Measurements from ENCODE around the gene MAPK1.
A peak's percentile ranks its signal among the peaks of the same experiment; 100 is the strongest.
"Not testable (repeated sequence)": the region's sequence is repeated elsewhere in the genome, so short reads cannot be mapped to it uniquely, and the experiment has no call there.

MAPK1 gene

DNA sequence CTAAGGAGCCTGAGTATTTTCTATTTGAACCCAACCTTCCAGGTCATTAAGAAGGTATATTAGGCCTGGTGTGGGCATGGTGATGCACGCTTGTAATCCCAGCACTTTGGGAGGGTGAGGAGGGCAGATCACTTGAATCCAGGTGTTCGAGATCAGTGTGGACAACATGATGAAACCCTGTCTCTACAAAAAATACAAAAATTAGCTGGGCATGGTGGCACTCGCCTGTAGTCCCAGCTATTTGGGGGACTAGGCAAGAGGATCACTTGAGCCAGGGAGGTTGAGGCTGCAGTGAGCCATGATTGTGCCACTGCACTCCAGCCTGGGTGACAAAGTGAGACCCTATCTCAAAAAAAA is 50.0 kb downstream of the MAPK1 start:
- not testable (repeated sequence) for DNase-seq

DNA sequence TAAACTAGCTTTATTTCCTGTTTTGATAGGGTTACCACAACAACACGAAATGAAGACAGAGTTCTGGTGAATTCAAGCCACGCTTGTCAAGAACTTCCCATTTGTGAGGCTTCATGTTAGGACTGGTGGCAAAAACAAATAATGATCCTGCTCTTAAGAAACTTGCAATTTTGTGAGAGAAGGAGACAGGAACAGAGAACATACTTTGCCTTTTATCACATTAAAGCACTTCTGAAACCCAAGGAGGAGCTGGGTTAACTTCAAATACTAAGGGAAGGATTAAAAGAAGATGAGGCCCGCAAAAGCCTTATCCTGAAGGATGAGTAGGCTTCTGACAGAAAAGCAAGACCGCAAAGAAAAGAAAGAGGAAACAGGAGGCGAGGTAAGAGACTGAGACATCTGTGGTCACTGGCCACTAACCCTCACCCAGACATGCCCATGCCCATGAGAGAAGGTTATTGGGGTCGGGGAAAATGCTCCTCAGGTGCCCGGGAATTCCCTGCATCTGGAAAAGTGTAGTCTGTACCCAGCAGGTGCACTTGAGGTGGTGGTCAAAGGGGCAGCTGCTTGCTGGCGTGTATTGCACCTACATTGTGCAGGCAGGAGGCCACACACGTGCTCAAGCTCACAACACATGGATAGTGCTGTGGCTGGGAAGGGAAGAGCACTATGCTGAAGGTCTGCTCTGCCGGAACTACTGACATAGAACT is 50.5 kb downstream of the MAPK1 start:
- peak in 1 of 2 donors; percentile 18 for DNase-seq

DNA sequence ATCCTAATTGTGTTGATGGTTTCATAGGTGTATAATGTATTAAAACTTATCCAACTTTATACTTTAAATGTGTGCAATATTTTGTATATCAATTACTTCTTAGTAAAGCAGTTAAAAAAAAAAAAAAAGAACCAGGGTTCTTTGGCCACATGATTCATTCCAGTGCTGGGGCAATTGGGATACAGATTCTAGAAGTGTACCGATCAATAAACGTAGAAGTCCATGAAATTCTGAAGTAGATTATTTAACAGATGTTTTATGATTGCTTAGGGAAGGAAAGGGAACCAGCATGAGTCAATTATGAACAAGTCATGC is 51.0 kb downstream of the MAPK1 start:
- DNase-seq = no peak

DNA sequence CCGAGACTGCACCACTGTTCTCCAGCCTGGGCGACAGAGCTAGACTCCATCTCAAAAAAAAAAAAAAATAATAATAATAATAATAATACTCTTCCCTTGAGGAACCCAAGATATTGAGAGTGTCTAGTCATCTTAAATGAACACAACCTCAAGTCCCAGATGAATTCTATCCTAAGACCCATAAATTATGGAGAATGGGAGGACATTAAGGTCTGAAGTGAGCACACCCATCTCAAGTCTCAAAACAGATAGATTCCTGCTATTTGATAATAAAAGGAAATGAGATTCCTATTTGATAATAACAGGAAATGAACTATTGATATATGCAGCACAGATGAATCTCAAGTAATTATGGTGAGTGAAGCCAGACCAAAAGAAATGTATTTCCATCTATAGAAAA is 51.5 kb downstream of the MAPK1 start:
- no peak for DNase-seq

DNA sequence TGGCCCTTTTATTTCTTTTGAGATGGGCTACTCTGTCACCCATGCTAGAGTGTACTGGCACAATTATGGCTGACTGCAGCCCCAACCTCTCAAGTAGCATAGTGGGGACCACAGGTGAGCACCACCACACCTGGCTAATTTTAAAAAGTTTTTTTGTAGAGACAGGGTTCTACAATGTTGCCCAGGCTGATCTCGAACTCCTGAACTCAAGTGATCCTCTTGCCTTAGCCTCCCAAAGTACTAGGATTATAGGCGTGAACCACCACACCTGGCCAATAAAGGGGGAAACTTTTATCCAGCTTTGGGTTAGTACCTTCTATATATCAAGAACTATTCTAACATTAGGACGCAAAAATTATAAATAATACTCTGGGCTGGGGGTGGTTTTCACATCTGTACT is 52.1 kb downstream of the MAPK1 start:
- DNase-seq = no peak

DNA sequence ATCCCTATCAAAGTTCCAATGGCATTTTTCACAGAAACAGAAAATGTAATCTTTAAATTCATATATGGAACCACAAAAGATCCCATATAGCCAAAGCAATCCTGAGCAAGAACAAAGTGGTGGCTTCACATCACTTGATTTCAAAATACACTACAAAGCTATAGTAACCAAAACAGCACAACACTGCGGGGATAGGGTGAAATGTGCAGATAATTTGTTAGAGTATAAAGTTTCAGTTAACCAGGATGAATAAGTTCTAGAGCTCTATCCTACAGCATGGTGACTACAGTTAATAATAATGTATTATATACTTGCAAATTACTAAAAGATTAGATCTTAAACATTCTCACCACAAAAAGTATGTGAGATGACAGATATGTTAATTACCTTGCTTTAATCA is 55.5 kb downstream of the MAPK1 start:
- DNase-seq = no peak

DNA sequence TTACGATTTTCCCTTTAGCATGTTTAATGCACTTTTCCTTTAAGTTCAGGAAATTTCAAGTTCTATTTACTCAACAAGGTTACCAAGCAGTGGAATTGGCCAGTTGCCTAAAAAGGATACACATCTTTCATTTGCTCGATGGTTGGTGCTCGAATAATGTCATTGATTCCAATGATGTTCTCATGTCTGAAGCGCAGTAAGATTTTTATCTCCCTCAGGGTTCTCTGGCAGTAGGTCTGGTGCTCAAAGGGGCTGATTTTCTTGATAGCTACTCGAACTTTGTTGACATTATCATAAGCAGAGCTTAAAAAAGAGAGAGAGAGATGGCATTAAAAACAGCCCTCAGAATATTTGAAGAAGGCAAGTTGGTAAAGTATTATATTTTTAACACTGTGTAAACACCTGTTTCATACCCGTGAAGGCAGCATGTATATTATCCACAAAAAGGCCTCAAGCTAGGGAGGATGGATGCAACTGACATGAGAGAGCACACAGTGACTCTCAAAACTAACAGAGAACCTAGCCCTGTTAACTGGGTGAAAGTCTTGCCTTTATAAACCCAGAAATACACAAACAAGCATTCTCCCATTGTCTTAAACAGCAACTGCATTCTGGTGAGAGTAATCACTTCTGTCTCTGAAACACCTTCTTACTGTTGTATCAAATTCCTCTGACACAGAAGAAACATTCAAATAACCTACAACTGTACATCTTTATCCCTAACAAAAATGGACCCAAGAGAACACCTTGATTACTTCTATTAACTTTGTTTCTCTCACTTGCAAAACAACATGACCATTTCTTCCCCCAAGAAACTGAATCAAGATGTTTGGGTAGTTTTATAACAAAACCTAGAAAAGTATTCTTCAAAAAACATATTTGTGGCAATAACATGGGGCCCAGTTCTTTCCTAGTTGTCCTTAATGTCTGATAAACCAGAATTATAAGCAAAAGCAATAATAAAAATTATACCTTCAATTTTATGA is 59.6 kb downstream of the MAPK1 start:
- DNase-seq = no peak

DNA sequence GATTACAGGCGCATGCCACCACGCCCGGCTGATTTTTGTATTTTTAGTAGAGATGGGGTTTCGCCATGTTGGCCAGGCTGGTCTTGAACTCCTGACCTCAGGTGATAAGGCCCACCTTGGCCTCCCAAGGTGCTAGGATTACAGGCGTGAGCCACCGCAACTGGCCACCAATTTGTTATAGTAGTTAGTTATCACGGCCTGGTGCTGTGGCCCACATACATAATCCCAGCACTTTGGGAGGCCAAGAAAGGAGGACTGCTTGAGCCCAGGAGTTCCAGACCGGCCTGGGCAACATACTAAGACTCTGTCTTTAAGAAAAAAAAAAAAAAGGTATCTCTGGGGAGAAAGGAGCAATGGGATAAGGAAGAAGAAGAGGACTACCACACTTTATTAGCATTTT is 62.1 kb downstream of the MAPK1 start:
- DNase-seq = not testable (repeated sequence)

DNA sequence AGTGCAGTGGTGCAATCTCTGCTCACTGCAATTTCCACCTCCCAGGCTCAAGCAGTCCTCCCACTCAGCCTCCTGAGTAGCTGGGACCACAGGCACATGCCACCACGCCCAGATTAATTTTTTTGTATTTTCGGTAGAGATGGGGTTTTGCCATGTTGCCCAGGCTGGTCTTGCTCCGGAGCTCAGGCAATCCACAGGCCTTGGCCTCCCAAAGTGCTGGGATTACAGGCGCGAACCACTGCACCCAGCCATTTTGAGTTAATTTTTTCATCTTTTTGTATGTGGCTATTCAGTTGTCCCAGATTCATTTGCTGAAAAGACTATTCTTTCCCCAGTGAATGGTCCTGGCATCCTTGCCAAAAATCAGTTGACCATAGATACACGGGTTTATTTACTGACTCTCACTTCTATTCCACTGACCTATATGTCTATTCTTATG is 63.6 kb downstream of the MAPK1 start:
- no peak for DNase-seq

DNA sequence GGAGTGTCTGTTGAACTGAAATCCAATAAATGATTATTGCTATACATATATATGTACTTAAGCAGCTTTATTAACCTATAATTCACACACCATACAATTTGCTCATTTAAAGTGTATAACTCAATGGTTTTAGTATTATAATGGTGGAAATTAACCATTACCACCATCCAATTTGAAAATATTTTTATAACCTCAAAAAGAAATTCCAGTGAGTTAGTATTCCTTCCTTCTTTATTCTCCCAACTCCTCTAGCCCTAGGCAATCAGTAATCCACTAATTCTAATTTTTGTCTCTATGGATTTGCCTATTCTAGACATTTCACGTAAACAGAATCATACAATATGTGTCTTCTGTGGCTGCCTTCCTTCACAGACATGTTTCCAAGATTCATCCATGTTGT is 64.8 kb downstream of the MAPK1 start:
- DNase-seq = no peak

DNA sequence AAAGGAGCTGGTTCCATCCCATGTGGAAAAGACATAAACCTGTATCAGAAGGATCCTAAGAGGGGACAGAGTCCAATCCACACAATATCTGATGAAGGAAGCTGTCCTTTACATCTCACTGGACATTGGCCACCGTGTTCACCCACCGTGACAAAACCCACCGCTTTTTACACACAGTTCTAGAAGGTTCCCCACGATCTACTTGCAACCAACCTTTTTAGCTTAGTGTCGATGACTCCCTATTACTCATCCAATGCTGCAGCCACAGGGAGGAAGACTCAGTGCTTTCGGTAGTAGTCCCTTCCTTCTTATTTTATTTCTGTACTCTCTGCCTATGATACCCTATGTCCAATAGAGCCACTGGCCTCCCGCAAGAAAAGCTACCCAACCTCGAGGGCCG is 65.4 kb downstream of the MAPK1 start:
- no peak for DNase-seq

DNA sequence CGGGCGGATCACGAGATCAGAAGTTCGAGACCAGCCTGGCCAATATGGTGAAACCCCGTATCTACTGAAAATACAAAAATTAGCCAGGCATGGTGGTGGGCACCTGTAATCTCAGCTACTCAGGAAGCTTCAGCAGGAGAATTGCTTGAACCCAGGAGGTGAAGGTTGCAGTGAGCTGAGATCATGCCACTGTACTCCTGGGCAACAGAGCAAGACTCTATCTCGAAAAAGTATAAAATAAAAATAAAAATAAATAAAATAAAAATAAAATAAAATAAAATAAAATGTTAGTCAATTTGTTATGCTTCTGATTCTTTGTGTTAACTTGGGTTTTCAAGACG is 66.2 kb downstream of the MAPK1 start:
- DNase-seq = not testable (repeated sequence)

DNA sequence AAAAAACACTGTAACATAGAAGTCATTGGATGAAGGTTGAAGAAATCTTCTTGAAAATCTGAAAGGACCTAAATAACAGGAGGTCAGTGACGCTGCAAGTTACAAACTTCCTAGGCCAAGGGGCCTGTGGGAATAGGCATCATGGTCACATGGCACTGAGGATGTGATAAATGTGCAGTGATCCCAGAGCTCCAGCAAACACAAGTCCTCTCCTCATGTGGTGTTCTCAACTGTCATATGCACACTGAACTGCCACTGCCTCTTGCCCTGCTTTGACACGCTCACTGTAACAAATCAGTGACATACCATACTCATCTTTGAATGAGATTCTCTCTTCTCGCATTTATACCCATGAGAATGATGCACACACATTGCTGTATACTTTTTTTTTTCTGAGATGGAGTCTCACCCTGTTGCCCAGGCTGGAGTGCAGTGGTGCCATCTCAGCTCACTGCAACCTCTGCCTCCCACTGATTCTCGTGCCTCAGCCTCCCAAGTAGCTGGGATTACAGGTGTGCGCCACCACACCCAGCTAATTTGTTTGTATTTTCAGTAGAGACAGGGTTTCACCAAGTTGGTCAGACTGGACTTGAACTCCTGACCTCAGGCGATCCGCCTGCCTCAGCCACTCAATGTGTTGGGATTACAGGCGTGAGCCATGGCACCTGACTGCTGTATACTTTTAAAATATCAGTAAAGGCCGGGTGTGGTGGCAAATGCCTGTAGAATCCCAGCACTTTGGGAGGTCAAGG is 66.7 kb downstream of the MAPK1 start:
- no peak for DNase-seq

DNA sequence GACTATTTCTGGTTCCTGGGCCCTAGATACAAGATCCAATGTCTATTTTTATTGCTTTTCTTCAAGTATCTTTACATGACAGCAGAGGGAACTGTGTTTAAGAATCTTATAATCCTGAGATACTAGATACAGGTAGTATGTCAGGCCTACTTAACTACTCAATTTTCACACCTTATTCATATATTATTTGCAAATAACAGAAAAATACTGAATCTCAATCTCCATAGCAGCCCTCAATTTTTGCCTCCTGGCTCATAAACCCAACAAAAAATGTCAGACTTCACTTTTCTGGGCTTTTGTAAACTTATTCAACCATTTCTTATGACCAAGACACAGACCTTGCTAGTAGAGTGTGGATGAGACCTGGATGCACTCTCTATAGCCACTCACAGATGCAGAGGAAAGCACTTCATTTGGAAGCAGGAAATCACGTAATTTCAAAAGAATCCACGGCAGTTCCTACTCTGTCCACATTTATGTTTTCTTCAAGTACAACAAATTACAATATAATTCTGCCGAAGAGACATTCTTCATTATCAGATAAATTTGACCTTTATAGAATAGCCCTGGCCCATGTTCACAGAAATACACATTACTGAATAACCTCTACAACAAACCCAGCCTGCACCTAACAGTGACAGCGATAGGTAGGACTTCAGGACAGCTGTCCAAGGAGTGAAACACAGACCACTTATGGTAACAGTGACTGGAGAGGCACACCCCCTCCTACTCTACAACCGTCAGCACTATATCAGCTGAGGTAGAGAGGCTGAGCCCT is 69.8 kb downstream of the MAPK1 start:
- DNase-seq = no peak

DNA sequence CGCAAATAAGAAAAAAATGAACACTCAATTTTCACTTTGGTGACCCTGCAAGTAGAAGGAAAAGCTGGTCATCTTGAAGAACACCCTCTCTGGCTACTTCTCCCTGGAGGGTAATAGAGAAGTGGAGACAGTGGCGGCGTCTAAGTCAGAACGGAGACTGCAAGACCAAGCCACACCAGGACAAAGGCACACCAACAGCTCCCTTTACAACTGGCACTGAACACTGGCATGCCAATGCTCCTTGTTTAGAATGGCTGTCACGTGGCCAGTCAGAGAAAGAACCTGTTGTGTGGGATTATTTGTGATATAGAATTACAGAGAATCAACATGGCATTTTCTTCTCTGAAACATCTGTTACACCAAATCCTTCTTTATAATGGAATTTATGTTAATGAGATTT is 70.6 kb downstream of the MAPK1 start:
- no peak for DNase-seq

DNA sequence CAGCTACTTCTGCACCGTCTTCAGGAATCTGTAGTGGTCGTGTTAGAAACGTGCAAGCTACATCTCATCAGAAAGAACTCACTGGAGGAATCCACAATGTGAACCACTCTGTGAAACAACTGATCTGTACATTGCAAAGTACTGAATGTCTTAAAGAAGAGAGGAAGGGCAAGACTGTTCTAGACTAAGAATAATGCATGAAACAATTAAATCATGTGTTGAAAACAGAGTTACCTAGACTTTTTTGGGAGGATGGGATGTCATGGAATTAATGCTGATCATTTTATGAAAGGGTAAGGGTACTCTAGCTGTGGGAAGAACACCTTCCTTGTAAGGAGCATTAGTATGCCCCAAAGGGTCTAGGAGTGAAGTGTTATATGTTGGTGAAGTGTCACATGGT is 71.2 kb downstream of the MAPK1 start:
- no peak for DNase-seq

DNA sequence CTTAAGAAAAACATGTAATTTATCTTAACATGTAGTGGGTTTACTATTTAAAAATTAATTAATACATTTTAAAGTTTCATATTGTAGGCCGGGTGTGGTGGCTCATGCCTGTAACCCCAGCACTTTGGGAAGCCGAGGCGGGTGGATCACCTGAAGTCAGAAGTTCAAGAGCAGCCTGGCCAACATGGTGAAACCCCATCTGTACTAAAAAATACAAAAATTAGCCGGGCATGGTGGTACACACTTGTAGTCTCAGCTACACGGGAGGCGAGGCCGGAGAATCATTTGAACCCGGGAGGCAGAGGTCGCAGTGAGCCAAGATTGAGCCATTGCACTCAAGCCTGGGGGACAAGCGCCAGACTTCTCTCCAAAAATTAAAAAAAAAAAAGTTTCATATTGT is 73.7 kb downstream of the MAPK1 start:
- not testable (repeated sequence) for DNase-seq

DNA sequence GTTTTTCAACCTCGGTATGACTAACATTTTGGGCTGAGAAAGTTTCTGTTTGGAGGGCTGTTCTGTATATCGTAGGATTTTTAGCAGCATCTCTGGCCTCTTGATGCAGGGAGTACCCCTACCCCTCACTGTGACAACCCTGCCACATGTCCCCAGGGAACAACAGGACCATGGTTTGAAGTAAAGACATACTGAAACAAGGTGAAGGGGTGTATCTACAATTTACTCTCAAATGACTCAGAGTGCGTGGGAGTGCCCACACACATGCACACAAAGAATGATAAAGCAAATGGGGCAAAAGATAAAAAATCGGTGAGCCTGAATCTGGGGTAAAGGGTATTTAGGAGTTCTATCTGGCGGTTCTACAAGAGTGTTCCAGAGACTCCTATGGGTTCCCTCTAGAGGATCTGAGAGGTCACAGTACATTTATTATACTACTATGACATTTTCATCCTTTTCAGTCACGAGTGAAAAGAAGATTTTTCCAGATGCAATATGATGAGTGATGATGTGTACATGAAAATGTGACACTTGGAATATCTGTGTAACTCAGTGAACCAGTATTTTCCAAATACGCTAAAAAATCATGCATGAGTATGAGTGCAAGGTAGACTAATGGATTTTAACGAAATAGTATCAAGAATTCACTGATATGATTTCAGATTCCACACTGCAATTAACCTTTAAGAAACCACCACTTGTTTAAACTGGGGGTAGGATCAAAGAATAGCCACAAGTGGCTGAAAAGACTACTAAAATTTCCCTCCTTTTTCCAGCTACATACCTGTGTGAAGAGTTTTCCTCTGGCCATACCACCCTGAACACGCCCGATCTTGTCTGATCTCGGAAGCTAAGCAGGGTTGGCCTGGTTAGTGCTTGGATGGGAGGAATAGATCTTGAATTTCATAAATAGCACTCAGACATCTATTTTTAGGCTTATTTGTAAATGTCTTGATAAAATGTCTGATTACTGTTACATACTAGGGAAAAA is 75.5 kb downstream of the MAPK1 start:
- DNase-seq = peak; percentile 39 to 42

DNA sequence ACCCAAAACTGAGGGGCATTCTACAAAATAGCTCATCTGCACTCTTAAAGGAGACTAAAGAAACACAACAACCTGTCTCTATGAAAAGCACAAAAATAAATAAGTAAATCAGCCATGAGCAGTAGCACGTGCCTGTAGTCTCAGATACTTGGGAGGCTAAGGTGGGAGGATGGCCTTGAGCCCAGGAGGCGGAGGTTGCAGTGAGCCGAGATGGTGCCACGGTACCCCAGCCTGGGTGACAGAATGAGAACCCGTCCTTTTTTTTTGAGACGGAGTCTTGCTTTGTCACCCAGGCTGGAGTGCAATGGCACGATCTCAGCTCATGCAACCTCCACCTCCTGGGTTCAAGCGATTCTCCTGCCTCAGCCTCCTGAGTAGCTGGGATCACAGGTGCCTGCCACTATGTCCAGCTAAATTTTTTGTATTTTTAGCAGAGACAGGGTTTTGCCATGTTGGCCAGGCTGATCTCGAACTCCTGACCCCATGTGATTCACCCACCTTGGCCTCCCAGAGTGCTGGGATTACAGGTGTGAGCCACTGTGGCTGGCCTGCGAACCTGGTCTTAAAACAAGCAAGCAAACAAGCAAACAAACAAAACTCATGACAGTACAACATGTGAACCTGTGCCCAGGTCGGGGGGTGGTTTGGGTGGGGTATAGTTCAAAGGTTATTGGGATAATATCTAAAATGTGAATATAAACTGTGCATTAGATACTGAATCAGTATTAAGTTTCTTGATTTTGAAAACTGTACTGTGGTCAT is 76.4 kb downstream of the MAPK1 start:
- DNase-seq = not testable (repeated sequence)

DNA sequence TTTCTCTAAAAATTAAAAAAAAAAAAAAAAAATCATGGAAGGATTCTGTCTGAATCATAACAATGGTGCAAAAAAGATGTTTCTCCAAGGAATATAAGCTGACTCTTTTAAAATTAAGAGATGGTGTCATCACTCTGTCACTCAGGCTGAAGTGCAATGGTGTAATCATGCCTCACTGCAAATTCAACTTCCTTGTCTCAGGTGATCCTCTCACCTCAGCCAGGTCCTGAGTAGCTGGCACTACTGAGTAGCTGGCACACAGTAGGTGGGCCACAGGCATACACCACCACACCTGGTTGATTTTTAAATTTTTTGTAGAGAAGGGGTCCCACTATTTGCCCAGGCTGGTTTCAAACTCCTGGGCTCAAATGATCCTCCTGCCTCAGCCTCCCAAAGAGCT is 77.1 kb downstream of the MAPK1 start:
- DNase-seq = no peak

DNA sequence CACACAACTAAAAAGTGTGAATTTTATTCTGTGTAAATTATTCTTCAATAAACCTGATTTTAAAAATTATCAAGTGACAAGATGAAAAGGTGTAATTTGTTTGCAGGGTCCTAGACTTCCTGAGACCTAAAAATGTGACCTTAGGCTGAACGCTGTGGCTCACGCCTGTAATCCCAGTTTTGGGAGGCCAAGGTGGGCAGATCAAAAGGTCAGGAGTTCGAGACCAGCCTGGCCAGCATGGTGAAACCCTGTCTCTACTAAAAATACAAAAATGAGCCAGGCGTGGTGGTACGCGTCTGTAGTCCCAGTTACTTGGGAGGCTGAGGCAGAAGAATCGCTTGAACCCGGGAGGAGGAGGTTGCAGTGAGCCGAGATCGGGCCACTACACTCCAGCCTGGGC is 79.9 kb downstream of the MAPK1 start:
- not testable (repeated sequence) for DNase-seq

All from stimulated activated CD4-positive, alpha-beta T cell treated with anti-CD3 and anti-CD28 coated beads, Interleukin-2, amount 100 ng/mL, for 48 hours (primary cell).